Measurements from ENCODE around the gene IKZF4. TPM values are rescaled to one million over a fixed set of nuclear protein-coding genes. Genes with fewer than 3 reads are reported as not detected.

IKZF4 gene
- total and polyA plus RNA-seq, 2 of the 8 experiments (the other 6 are each of a cell fraction or from before 2014, with no cell fraction given): 8.0 to 13.3 TPM

DNA sequence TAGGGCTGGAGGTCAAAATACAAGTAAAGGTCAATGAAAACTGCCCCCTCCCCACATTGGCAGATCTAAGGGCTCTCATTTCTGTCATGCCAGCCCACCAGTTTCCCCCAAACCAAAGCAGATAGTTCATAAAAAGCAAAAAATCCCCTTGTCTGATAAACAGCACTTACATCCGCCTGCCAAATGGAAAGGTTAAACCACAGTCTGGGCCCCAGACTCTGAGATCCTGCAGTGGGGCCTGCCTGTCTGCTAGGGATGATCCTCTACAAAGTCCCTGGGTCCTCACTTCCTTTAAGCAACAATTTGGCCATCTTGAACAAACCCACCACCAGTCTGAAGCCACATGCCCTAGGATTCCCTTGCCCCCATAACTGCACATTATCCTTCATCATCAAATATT lies 11.1 kb downstream of the IKZF4 start:
- Histone ChIP-seq H3K79me2 (ENCODE audit: control insufficient read depth in 1 of 2, insufficient read depth in 2 of 2, low read length in 2 of 2) (no peaks in the 10 kb centered on the region), H3K4me1 (replicated peaks in 1 of 4; ENCODE audit: control insufficient read depth in 3 of 4, insufficient read depth in 4 of 4, low read length in 3 of 4) (no peaks in the 10 kb centered on the region), H3K14ac (ENCODE audit: insufficient read length) (no peak overlapping the region), H4K5ac (ENCODE audit: insufficient read length, low read depth, low read length) (no peak overlapping the region), H3K56ac (replicated peaks; ENCODE audit: insufficient read length, low read depth, low read length) (no peak overlapping the region), H3K9ac (replicated peaks in 1 of 4; ENCODE audit: extremely low read depth in 1 of 4, low read depth in 3 of 4, low read length in 3 of 4) (no peak overlapping the region), H4K8ac (ENCODE audit: extremely low read depth, insufficient read depth, low read length) (no peak overlapping the region), H2BK5ac (ENCODE audit: low read depth, low read length) (no peak overlapping the region), H3K18ac (ENCODE audit: extremely low read depth, low read length) (no peak overlapping the region), H2BK20ac (ENCODE audit: low read length) (no peak overlapping the region), H4K91ac (replicated peaks; ENCODE audit: insufficient read length, low read length) (no peak overlapping the region), H3K9me3 (ENCODE audit: insufficient read depth in 2 of 2, low read depth in 1 of 2, low read length in 1 of 2) (no peaks in the 10 kb centered on the region; a peak in 1 of 4 replicates), H4K20me1 (replicated peaks in 1 of 2; ENCODE audit: control insufficient read depth in 1 of 2, insufficient read depth in 2 of 2, low read length in 2 of 2) (no peaks in the 10 kb centered on the region), H3K4ac (replicated peaks; ENCODE audit: insufficient read length, low read depth, low read length) (no peak overlapping the region), H2AFZ (ENCODE audit: low read length) (no peak overlapping the region), H2BK15ac (ENCODE audit: low read length) (no peak overlapping the region), H3K4me2 (ENCODE audit: insufficient read depth in 1 of 2, low read depth in 2 of 2, low read length in 2 of 2) (no peak overlapping the region), H3K4me3 (ENCODE audit: extremely low read depth in 1 of 4, insufficient read depth in 2 of 4, low read depth in 3 of 4, low read length in 4 of 4) (no peak overlapping the region), H3K36me3 (ENCODE audit: control insufficient read depth in 2 of 4, insufficient read depth in 4 of 4, low read length in 3 of 4) (peaks cover 8 to 45% (median 28%) of the 10 kb centered on the region in 4 experiments; a peak in 7 of 8 replicates), H3K27ac (ENCODE audit: low read depth, low read length) (no peak overlapping the region), H3K23ac (ENCODE audit: insufficient read length) (no peak overlapping the region), H3K27me3 (replicated peaks in 1 of 4; ENCODE audit: control insufficient read depth in 3 of 4, extremely low read depth in 1 of 4, insufficient read depth in 3 of 4, low read length in 3 of 4) (no peaks in the 10 kb centered on the region), H2BK120ac (replicated peaks; ENCODE audit: low read depth, low read length) (no peak overlapping the region), H2AK5ac (ENCODE audit: low read depth, low read length) (no peak overlapping the region), H2BK12ac (ENCODE audit: low read depth, low read length) (no peak overlapping the region), H3K23me2 (ENCODE audit: low read depth, low read length) (no peaks in the 10 kb centered on the region), H3K79me1 (ENCODE audit: low read depth, low read length) (no peaks in the 10 kb centered on the region; the same call in 1 of the 2 replicates)
- ChIA-PET POLR2A (ENCODE audit: partially characterized antibody) (interaction anchor here (1.0 to 2.7 kb wide), 4 partner anchors 9 to 58 kb away, joined by 3 to 11 read pairs (median 4); partner anchors contain the start of gene RAB5B), CTCF (ENCODE audit: partially characterized antibody) (interaction anchor here (1.0 to 1.5 kb wide), 3 partner anchors 9 to 49 kb away, joined by 3 to 7 read pairs (median 4); no protein-coding TSS in a partner anchor)
- DNase-seq (ENCODE audit: low read depth in 1 of 2, low spot score in 2 of 2): no peak
- WGBS, 2 experiments (ENCODE audit: extremely low coverage in 1 of 2, insufficient coverage in 1 of 2, insufficient read length in 1 of 2, insufficient replicate concordance in 2 of 2, low coverage in 1 of 2, low lambda C conversion rate in 2 of 2, missing lambda C conversion rate in 1 of 2): 78% methylated on average over 1 of the region's 1 CpG; no CpG with 5 or more reads in 1 of the 2 experiments
- TF ChIP-seq KDM5A (IDR thresholded peaks at IDR 0.05; ENCODE audit: low read length): no peak
- no peak for TF ChIP-seq SAP30 (IDR thresholded peaks at IDR 0.05; ENCODE audit: insufficient read depth, insufficient replicate concordance, low read length)
- TF ChIP-seq RBBP5 (IDR thresholded peaks at IDR 0.05; ENCODE audit: borderline replicate concordance, low read depth, low read length): no peak
- TF ChIP-seq CBX8 (IDR thresholded peaks at IDR 0.05; ENCODE audit: borderline replicate concordance, low read depth, low read length): no peak
- no peak for TF ChIP-seq RFX5 (IDR thresholded peaks at IDR 0.05; ENCODE audit: borderline replicate concordance, low read depth, low read length)
- TF ChIP-seq SIRT6 (IDR thresholded peaks at IDR 0.05; ENCODE audit: low read length): no peak
- TF ChIP-seq SIN3A (conservative IDR thresholded peaks at IDR 0.05 in 1 of 2, IDR thresholded peaks at IDR 0.05 in 1 of 2; ENCODE audit: low read depth in 1 of 2, low read length in 2 of 2): no peak
- no peak for FAIRE-seq

Data from H1 (cell line).